LNCaP clone FGC (cell line): ENCODE data around the gene TCERG1L.
"Not testable (repeated sequence)": the region's sequence is repeated elsewhere in the genome, so short reads cannot be mapped to it uniquely, and the experiment has no call there.

Source experiments
- DNase-seq: peaks from one replicate; pipeline ENCODE4 v3.0.0-alpha.2; 2011; ENCODE audit warnings: low read depth
- H3K4me3 ChIP-seq: 2 replicates; pipeline ENCODE4 v1.5.1; 2011; ENCODE audit warnings: mild to moderate bottlenecking, low read depth, low read length, control low read depth
- TF ChIP-seq, protein P1 (sequence below): IDR thresholded peaks from 2 replicates; pipeline ENCODE4 v1.5.1; 2012; ENCODE audit warnings: mild to moderate bottlenecking; ENCODE audit not compliant: control insufficient read depth, insufficient read depth; ENCODE audit errors: extremely low read depth

Gene TCERG1L

DNA sequence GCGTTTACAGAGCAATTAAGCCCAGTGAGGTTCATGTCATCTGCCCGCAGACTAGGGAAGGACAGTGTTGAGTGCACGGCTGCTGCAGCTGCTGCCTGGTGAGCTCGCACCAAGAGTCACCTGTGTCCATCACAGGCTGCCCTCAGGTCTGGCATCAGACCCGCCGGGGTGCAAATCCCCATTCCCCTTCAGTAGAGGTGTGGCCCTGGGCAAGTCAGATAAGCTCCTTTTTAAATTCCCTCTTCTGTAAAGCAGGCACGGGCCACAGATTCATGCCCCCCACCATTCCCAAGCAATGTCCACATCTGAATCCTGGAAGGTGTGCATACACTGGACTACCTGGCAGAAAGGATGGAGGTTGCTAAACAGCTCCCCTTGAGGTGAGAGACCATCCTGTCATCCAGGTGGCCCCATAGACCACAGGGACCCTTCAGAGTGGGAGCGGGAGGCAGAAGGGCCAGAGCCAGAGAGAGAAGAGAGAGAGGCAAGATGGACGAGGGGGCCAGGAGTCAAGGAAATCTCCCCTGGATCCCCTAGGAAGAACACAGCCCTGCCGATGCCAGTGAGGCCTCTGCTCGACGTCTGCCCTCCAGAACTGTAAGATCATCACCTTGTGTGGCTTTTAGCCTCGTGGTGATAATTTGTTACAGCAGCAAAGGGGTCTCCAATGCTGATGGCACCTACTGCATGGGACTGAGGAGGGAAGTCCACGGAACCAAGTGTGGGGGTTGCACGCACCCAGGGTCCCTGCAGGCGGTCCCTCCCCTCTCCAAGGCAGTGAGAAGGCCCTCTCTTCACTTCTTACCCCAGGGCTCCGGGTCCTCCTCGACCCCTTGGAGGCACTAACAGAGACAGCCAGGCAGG, 168.8 kb downstream of the TCERG1L start:
- TF ChIP-seq, protein P1, sequence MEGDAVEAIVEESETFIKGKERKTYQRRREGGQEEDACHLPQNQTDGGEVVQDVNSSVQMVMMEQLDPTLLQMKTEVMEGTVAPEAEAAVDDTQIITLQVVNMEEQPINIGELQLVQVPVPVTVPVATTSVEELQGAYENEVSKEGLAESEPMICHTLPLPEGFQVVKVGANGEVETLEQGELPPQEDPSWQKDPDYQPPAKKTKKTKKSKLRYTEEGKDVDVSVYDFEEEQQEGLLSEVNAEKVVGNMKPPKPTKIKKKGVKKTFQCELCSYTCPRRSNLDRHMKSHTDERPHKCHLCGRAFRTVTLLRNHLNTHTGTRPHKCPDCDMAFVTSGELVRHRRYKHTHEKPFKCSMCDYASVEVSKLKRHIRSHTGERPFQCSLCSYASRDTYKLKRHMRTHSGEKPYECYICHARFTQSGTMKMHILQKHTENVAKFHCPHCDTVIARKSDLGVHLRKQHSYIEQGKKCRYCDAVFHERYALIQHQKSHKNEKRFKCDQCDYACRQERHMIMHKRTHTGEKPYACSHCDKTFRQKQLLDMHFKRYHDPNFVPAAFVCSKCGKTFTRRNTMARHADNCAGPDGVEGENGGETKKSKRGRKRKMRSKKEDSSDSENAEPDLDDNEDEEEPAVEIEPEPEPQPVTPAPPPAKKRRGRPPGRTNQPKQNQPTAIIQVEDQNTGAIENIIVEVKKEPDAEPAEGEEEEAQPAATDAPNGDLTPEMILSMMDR: no peak
- DNase-seq: no peak
- H3K4me3 ChIP-seq: no peak overlapping the region

DNA sequence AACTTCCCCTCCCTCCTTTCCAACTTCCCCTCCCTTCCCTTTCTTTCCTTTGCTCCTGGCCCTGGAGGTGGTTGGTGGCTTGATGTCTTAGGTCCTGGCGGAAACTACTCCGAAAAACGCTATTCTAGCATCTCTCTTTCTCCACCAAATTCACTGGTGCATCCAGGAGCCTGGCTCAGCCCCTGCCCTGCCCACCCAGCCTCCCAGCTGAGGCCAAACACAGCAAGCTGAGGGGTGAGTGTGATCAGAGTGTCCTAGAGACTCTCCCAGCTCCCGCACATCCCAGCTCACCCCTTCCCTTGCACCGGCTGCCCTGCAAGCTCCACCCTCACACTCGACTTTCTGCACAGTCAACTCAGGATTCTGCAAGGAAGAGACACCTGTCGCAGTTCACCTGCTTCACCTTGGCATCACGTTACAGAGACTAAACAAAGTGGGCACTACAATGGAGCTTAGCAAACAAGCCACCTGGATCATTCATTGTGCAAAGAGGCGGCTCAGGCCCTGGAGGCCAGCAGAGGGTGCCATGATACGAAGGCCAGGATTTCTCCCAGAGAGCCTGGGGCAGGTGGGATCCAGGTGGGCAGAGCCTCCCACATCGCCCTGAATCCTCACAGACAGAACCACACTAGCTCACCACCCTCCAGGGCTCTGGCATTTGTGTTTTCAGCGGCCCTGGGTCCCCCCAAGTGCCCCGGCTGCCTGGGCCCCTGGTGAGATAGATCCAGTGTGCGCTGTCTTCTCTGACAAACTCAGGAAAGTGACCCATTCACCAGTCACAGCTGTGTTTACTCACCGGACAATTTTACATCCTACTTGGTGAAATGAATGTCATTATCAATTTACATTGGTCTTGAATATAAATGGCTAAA, 169.6 kb downstream of the TCERG1L start:
- no peak for DNase-seq
- H3K4me3 ChIP-seq: no peak overlapping the region
- TF ChIP-seq, protein P1: 0 out of 2 replicates have a peak, but pooled peaks have one; percentile 20

DNA sequence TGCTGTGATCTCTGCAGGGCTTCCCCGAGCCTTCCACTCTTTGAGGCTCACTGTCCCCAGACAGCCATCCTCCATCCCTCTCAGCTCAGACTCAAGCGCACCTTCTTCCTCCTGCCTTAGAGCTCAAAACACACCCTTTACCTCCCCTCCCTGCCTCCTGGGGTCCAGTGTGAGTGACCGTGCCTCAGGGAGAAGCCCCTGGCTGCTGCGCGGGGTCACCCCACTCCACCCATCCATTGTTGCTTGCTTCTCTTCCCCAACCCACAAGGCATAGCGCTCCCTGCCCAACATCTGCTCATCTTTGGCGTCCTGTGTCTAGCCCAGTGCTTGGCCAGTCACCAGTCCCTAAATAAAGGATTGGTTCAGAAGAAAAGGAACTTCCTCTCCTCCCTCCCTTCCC, 170.3 kb downstream of the TCERG1L start:
- DNase-seq: no peak
- H3K4me3 ChIP-seq: no peak overlapping the region
- TF ChIP-seq, protein P1: no peak

DNA sequence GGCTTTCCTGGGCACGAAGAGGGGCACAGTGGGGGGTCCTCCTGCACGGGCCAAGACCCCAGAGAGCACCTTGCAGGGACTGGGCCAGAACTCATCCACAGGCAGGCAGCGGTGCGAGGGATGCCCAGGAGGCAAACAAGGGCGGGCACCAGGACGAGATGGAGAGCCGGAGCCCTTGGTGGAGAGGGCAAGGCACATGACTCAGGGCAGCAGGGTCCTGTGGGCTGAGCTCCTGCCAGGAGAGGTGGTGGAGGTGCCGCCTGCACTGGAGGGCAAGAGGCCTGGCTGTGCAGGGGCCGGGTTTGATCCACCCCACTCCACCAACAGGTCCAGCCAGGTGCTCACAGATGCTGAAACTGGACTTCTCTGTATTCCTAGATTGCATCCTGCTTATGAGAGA, 170.9 kb downstream of the TCERG1L start:
- no peak for DNase-seq
- H3K4me3 ChIP-seq: no peak overlapping the region
- TF ChIP-seq, protein P1: no peak

DNA sequence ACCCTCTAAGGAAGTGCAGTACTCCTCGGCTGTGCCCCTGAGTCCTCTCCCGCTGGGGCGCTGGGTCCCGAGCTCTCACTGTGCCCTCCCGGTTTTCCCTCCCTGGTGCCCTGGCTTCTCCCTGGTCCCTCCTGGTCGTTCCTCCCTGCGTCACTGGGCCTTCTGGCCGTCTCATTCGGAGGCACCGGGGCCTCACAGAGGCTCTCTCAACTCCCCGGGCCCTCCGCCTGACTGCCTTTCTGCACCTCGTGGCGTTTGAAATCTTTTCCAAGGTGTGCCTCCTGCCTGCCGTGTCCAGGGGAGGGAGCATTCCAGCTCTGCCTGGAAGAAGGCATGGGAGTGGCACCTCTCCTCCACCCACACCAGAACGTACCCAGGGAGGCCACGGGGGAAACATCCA, 174.3 kb downstream of the TCERG1L start:
- TF ChIP-seq, protein P1: no peak
- no peak for DNase-seq
- no peak overlapping the region for H3K4me3 ChIP-seq

DNA sequence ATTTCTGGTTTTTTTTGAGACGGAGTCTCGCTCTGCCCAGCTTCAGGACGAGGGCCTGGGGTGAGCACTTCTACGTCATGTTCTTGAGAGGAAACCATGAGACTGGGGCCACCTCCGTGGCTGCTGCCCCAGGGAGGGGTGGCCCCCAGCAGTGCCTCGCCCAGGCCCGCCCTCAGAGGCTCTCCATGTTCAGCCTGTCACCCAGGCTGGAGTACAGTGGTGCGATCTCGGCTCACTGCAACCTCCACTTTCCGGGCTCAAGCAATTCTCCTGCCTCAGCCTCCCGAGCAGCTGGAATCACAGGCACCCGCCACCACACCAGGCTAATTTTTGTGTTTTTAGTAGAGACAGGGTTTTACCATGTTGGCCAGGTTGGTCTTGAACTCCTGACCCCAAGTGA, 175.2 kb downstream of the TCERG1L start:
- DNase-seq, H3K4me3 ChIP-seq: not testable (repeated sequence)

DNA sequence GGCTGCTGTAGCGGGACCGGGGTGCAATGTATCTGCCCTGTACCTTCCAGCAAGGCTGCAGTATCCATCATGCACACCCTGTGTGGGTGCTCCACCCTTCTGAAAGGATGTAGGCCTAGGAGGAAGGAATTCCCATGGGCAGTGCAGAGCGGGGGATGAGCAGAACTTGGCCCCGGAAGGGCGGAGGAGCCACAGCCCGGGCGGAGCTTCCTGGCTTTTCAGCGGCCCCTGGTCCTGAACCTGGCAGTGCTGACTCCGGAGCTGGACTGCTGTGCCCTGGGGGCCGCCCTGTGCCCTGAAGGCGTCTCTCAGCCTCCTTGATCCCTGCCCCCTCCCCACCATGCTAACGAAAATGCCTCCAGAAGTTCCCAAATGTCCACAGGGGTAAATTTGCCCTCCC, 175.8 kb downstream of the TCERG1L start:
- TF ChIP-seq, protein P1: no peak
- DNase-seq: no peak
- H3K4me3 ChIP-seq: no peak overlapping the region
